T-helper 2 cell (primary cell): ENCODE results near the gene HPGD.

ENCODE experiments used
- DNase-seq, 5 experiments: peaks; one replicate each; pipeline versions ENCODE4 v3.0.0 to v3.0.0-alpha.2; 2012 to 2022

HPGD gene

DNA sequence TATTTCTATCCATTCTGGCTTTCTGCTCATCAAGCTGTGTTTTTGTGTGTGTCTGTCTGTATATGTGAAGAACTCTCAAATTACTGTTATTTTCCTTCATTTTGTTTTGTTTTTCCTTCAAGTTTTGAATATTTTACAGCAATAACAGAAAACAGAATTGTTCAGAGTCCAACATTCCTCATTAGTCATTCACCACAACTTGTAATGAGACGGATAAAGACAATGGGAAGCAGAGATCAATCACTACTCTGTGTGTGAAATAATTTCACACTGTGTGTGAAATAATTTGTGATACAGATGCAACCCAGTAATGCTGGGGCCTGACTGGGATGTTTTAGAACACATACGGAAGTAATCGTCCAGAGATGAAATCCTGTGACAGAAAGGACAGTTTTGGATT is 55.2 kb downstream of the HPGD start:
- no peak for DNase-seq

DNA sequence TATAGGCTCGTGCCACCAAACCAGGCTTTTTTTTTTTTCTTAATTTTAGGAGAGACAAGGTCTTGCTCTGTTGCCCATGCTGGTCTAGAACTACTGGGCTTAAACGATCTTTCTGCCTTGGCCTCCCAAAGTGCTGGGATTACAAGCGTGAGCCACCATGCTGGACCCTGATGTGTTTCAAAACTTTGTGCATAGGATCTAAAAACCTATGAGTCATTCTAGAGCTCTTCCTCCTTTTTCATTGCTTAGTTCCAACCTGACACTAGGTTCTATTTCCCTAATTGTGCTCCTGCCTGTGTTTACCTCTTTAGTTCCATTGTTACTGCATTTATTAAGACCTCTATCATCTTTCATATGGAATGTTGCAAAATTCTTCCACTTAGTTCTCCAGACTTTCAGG is 57.3 kb downstream of the HPGD start:
- no peak for DNase-seq

DNA sequence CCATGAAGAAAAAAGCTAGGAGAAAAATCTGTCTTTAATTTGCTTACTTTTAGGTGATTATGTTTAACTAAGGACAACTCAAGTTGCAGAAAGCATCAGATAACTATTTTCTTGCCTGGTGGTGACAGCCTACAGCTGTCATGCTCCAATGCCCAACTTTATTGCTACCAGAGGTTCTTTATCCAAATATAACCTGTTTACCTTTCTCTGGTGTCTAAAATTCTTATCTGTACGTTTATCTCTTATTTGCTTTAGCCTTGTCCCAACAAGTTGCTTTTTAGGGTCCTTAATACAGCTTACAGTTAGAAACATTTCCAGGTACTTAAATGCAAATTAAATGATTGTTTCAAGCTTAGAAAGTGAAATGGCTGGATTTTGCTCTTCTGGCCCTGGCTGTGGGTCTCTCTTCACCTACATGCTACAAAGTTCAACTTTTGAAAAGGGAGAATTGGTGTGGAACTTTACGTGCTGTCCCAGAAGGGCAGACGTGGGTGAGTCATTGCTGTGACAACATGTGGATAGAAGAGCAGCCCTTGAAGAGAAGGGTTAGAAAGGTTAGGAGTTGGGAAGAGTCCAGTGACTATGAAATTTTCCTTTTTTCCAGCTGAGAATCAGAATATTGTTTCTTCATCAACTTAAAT is 60.7 kb downstream of the HPGD start:
- no peak for DNase-seq

GRCh38 chr4:174460684-174461083 is 61.6 kb downstream of the HPGD start:
- DNase-seq: no peak

- no peak for DNase-seq
These were observed 64.8 kb downstream of the HPGD start for GRCh38 chr4:174457468-174457867.

DNA sequence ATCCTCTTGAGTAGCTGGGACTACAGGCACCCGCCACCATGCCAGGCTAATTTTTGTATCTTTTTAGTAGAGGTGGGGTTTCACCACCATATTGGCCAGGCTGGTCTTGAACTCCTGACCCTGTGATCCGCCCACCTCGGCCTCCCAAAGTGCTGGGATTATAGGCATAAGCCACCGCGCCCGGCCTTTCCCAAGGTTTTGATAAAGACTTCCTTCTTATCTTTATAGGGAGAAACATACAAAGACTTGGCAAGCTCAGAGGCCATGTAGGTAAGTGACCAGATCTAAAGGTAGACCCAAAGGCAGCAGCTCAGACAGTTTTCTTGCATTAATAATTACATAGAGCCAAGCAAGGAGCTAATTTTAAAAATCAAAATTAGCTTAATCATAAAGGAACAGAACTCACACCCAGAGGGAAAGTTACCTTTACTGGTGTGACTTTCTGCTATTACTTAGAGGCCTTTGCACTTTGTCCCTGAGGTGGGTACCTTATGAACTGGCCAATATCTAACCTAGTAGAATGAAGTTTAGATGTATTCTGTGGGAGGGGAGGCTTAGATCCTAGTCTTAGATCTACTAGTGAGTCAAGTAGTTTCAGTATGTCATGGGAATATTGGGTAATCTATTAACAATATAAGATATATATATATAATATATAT is 67.3 kb downstream of the HPGD start:
- DNase-seq: no peak

GRCh38 chr4:174451718-174452296 is 70.5 kb downstream of the HPGD start:
- DNase-seq: no peak

DNA sequence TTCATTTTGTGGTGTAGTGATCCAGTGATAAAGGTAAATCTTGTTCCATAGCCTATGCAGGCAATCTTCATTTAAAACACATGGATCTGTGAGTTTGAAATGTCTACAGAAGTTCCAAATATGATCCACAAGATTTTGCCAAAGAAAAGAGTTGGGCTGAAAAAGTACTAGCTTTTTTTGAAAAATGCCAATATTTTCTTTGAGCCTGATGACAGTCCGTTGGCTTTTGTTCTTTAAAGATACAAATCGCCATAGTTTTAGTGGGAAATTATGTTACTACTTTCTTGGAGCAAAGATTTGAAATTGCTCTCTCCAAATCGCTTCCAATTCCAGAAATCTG is 71.5 kb downstream of the HPGD start:
- no peak for DNase-seq

- DNase-seq: no peak
These were observed 72.1 kb downstream of the HPGD start for GRCh38 chr4:174449944-174450785.

DNA sequence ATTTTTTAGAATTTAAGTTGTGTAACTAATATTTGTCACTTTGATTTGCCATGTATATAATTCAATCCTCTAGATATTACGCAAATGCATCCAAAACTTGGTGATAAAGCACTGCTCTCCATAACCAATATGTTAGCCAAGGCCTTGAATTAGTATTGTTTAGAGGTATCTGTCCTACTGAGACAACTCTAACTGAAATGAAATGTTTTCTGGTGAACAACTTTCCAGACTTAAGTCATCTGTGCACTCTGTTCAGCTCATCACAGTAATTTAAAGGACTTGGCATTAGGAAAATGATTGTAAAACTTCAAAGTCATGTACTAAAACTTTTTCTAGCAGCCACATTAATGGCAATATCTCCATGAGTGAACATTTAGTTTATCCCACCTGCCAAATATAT is 73.1 kb downstream of the HPGD start:
- no peak for DNase-seq

DNA sequence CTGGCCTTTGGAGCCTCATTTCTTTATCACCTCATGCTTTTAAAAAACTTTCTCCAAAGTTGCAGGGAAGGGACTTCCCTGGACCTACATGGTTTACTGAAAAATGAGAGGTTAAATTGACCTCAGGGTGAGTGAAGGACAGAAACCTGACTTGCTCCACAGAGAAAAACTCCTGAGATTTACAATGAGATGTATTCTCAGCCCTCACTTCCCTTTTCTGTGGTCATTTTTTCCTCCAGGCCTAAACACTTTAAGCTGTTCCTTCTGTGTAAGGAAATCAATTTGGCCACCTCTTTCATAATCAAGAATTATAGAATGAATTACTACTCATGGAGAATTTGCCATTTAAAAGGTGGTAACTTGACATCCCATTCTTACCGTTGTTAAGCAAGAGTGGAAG is 77.9 kb downstream of the HPGD start:
- no peak for DNase-seq
